GM06990 (cell line): ENCODE measurements around the gene CFH.

Source experiments
- DNase-seq: peaks from one replicate; pipeline ENCODE4 v3.0.0-alpha.2; 2011; ENCODE audit not compliant: insufficient read length; ENCODE audit errors: extremely low read depth
- H3K27me3 ChIP-seq: replicated peaks from 2 replicates; pipeline ENCODE4 v1.6.0; 2011; ENCODE audit warnings: low read length; ENCODE audit not compliant: control insufficient read depth, insufficient read depth
- H3K36me3 ChIP-seq: 2 replicates; pipeline ENCODE4 v1.5.1; 2011; ENCODE audit warnings: low read length; ENCODE audit not compliant: control insufficient read depth, insufficient read depth
- H3K4me3 ChIP-seq: replicated peaks from 2 replicates; pipeline ENCODE4 v1.5.1; 2011; ENCODE audit warnings: low read depth, mild to moderate bottlenecking, control low read depth, low read length
- TF ChIP-seq, protein P1 (sequence below): IDR thresholded peaks from 2 replicates; pipeline ENCODE4 v1.5.1; 2011; ENCODE audit warnings: low read length, control low read depth, mild to moderate bottlenecking, inconsistent platforms; ENCODE audit not compliant: insufficient read depth, poor library complexity, severe bottlenecking

Gene CFH

DNA sequence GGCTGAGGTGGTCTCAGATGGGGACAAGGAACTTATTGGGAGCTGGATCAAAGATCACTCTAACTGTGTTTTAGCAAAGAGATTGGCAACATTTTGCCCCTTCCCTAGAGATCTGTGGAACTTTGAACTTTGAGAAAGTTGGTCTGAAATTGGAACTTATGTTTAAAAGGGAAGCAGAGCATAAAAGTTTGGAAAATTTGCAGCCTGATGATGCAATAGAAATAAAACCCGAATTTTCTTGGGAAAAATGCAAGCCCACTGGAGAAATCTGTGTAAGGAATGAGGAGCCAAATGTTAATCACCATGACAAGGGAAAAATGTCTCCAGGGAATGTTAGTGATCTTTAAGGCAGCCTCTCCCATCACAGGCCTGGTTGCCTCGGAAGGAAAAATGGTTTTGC is 17.2 kb downstream of the CFH start:
- H3K4me3 ChIP-seq = no peak overlapping the region
- no peaks in the 10 kb centered on the region for H3K36me3 ChIP-seq
- no peaks in the 10 kb centered on the region for H3K27me3 ChIP-seq
- DNase-seq = no peak
- TF ChIP-seq, protein P1, sequence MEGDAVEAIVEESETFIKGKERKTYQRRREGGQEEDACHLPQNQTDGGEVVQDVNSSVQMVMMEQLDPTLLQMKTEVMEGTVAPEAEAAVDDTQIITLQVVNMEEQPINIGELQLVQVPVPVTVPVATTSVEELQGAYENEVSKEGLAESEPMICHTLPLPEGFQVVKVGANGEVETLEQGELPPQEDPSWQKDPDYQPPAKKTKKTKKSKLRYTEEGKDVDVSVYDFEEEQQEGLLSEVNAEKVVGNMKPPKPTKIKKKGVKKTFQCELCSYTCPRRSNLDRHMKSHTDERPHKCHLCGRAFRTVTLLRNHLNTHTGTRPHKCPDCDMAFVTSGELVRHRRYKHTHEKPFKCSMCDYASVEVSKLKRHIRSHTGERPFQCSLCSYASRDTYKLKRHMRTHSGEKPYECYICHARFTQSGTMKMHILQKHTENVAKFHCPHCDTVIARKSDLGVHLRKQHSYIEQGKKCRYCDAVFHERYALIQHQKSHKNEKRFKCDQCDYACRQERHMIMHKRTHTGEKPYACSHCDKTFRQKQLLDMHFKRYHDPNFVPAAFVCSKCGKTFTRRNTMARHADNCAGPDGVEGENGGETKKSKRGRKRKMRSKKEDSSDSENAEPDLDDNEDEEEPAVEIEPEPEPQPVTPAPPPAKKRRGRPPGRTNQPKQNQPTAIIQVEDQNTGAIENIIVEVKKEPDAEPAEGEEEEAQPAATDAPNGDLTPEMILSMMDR = no peak

DNA sequence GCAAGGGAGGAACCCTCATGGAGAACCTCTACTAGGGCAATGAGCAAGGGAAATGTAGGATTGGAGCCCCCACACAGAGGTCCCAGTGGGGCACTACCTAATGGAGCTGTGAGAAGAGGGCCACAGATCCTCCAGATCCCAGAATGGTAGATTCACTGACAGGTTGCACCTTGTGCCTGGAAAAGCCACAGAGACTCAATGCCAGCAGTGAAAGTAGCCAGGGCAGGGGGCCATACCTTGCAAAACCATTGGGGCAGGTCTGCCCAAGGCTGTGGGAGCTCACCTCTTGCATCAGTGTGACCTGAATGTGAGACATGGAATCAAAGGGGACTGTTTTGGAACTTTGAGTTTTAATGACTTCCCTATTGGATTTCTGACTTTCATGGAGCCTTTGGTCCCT is 17.9 kb downstream of the CFH start:
- no peak for DNase-seq
- H3K27me3 ChIP-seq = no peaks in the 10 kb centered on the region
- TF ChIP-seq, protein P1 = no peak

DNA sequence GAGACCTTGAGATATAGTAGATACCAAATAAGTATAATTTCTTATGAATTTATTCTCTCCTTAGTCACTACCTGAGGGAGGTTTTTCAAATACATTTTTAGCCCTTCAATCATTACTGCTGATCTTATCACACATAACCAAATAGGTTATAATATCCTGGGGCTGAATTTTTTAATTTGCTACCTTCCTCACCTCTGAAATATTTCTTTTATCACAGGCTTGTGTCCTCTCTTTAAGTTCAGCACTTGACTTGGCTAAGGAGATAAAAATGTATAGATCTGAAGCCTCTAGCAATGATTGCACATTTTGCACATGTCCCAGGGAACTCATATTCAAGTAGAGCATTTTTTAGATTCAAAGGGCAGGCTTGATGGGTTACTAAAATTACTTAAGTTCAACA is 23.1 kb downstream of the CFH start:
- DNase-seq = no peak
- Histone ChIP-seq H3K27me3 (no peaks in the 10 kb centered on the region), H3K36me3 (no peaks in the 10 kb centered on the region), H3K4me3 (no peak overlapping the region)
- TF ChIP-seq, protein P1 = no peak

More for the DNA sequence above, 17.9 kb downstream of the CFH start:
- Histone ChIP-seq H3K4me3 (no peak overlapping the region), H3K36me3 (no peaks in the 10 kb centered on the region)

DNA sequence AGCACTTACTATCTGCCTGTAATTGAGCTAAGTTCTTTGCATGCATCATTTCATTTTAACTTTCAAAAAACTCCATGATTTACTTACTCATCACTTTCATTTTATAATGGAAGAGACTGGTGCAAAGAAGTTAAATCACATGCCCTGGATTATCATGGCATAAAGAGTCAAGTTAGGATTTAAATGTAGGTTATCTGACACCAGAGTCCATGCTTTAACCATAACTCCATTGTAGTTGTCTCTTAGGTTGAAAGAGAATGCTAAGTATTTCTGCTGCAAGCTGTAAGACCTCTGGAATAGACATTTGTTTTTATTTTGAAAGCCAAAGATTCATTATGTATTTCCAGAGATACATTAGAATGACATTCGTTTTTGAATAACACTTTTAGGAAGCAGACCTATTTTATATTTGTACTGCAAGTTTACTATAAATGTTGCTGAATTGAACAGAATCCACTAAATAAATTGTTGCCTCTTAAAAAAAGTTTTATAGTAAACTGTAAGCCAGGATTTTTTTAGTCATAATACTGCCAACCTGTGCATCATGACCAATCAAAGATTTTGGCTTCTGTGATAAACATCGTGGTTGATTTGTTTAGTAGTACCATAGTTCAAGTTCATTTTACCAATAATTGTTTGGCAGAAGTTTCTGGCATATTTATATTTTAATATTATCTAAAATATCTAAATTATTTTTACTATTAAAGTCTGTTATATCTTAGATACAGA is 26.1 kb downstream of the CFH start:
- Histone ChIP-seq H3K27me3 (no peaks in the 10 kb centered on the region), H3K36me3 (no peaks in the 10 kb centered on the region), H3K4me3 (no peak overlapping the region)
- DNase-seq = no peak
- TF ChIP-seq, protein P1 = no peak

DNA sequence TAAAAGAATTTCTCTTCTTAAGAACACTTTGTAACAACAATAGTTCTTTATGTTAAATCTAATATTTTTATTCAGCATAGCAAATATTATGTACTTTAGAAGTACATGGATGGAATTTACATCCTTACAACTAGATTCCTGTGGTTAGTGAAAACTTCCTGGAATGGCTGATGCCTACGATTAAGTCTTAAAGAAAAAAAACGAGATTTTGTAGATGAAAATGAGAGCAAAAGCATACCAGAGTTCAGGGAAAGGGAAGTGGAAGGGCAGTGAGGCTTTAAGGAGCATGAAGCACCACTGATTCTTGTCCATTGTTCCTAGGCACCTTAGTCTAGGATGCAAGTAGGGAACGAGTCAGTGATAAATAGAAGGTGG is 26.7 kb downstream of the CFH start:
- H3K27me3 ChIP-seq = no peaks in the 10 kb centered on the region
- DNase-seq = no peak
- H3K4me3 ChIP-seq = no peak overlapping the region
- TF ChIP-seq, protein P1 = no peak
- no peaks in the 10 kb centered on the region for H3K36me3 ChIP-seq

DNA sequence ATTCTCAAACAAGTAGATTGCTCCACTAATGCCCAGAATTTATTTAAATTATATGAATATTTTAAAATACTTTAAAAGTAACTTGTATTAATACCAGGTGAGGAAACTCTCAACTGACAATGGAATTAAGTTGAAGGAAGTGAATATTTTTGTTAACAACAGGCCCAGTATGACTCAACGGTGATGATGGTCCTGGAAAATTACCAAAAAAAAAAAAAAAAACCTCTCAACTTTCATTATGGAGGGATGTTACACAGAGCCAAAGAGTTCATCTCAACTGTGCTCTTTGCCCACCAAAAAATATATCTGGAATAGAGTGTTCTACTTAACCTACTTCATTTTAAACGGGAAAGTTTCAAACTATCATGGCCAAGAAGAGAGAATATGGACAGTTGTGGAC is 28.3 kb downstream of the CFH start:
- no peak for DNase-seq
- no peaks in the 10 kb centered on the region for H3K27me3 ChIP-seq
- TF ChIP-seq, protein P1 = no peak
- H3K4me3 ChIP-seq = no peak overlapping the region
- no peaks in the 10 kb centered on the region for H3K36me3 ChIP-seq
